Fibroblast of lung (primary cell): ENCODE data around the gene ABCA2. TPM values are rescaled to one million over a fixed set of nuclear protein-coding genes. Genes with fewer than 3 reads are reported as not detected.

Source experiments
- DNase-seq, 2 donors: peaks; one replicate each; pipeline versions ENCODE4 v3.0.0 to v3.0.0-alpha.2; 2010; ENCODE audit warnings: low read depth in 2 of 2
- H2AFZ ChIP-seq: 2 replicates; pipeline ENCODE4 v1.5.1; 2012; ENCODE audit warnings: low read length, control low read depth, inconsistent platforms
- H3K27ac ChIP-seq: 2 replicates; pipeline ENCODE4 v1.5.1; 2011; ENCODE audit warnings: low read length, control low read depth; ENCODE audit not compliant: insufficient read depth
- H3K27me3 ChIP-seq: 2 replicates; pipeline ENCODE4 v1.5.1; 2011; ENCODE audit warnings: mild to moderate bottlenecking, low read length; ENCODE audit not compliant: control insufficient read depth, insufficient read depth
- H3K36me3 ChIP-seq: 2 replicates; pipeline ENCODE4 v1.5.1; 2011; ENCODE audit warnings: low read length; ENCODE audit not compliant: control insufficient read depth, insufficient read depth
- H3K4me1 ChIP-seq: 2 replicates; pipeline ENCODE4 v1.5.1; 2011; ENCODE audit warnings: low read length; ENCODE audit not compliant: control insufficient read depth, insufficient read depth; ENCODE audit errors: extremely low read depth
- H3K4me2 ChIP-seq: 2 replicates; pipeline ENCODE4 v1.5.1; 2011; ENCODE audit warnings: low read length, control low read depth; ENCODE audit not compliant: insufficient read depth; ENCODE audit errors: extremely low read depth
- H3K4me3 ChIP-seq, 4 experiments: fragments of 200-600 bp in 1 of 4; sonication (generic) in 1 of 4; replicated peaks in 1 of 4; 2 replicates each; pipeline ENCODE4 v1.5.1; 2011 to 2016; ENCODE audit warnings: low read length in 4 of 4, low read depth in 3 of 4, mild to moderate bottlenecking in 3 of 4, control low read depth in 2 of 4, inconsistent platforms in 1 of 4, mixed read lengths in 1 of 4; ENCODE audit not compliant: insufficient read depth in 1 of 4; ENCODE audit errors: control extremely low read depth in 1 of 4
- H3K79me2 ChIP-seq: 2 replicates; pipeline ENCODE4 v1.5.1; 2012; ENCODE audit warnings: mild to moderate bottlenecking, low read length, inconsistent platforms; ENCODE audit not compliant: control insufficient read depth, insufficient read depth
- H3K9ac ChIP-seq: 2 replicates; pipeline ENCODE4 v1.5.1; 2011; ENCODE audit warnings: mild to moderate bottlenecking, low read length, control low read depth; ENCODE audit not compliant: insufficient read depth
- H3K9me3 ChIP-seq: 2 replicates; pipeline ENCODE4 v1.5.1; 2012; ENCODE audit warnings: low read depth, low read length; ENCODE audit not compliant: control insufficient read depth, insufficient read depth
- H4K20me1 ChIP-seq: 2 replicates; pipeline ENCODE4 v1.5.1; 2011; ENCODE audit warnings: low read length; ENCODE audit not compliant: control insufficient read depth, insufficient read depth; ENCODE audit errors: extremely low read depth
- CTCF ChIP-seq, 2 donors: IDR thresholded peaks in 1 of 2; conservative IDR thresholded peaks in 1 of 2; 1 replicate in 1 of 2; 2 replicates in 1 of 2; pipeline ENCODE4 v1.5.1; 2011 to 2012; ENCODE audit warnings: low read length in 2 of 2, control low read depth in 1 of 2, inconsistent platforms in 1 of 2, low read depth in 1 of 2, mild to moderate bottlenecking in 1 of 2
- EZH2 ChIP-seq: IDR thresholded peaks from 2 replicates; pipeline ENCODE4 v1.5.1; 2012; ENCODE audit warnings: low read length, control low read depth, mild to moderate bottlenecking; ENCODE audit errors: missing control alignments
- polyA plus RNA-seq, 2 donors: library from polyadenylated mRNA; depleted of rRNA in 1 of 2; stranded (reverse) in 1 of 2; unstranded in 1 of 2; fragments of >200 nt; gene quantifications; 2 replicates each; pipeline ENCODE4 v1.2.1, GENCODE V29; 2011 to 2012; ENCODE audit warnings: missing spikeins in 1 of 2
- total RNA-seq: library from RNA; depleted of rRNA; stranded (reverse); fragments of >200 nt; gene quantifications from 2 replicates; pipeline ENCODE4 v1.2.1, GENCODE V29; 2014

Gene ABCA2
- total and polyA plus RNA-seq, 2 donors (not counting 1 experiment from before 2014, with no cell fraction given), result 8.5 to 21.8 TPM

DNA sequence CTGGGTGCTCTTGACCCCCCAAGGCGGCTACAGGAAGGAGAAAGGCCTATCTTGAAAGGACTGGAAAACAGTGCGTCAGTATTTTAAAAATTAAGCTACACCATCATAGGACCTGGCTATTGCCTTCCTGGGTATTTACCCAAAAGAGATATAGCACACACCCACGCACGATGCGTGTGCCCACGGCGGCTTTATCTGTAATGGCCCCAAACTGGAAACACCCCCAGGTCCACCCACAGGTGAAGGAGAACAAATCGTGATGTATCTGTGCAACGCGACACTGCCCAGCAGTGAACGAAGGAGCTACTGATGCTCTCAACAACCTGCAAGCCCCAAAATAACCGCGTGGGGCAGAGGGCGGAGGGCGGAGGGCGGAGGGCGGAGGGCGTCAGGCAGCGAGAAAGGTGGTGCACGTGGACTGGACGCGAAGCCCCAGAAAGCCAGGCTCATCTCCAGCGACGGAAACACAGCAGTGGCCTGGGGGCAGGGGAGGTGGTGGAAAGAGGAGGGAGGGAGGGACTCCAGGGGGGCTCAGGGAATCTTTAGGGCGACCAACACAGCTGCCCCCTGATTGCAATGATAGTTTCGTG lies 63.1 kb downstream of the ABCA2 start:
- Histone ChIP-seq H3K4me2 (no peak overlapping the region), H3K9me3 (no peaks in the 10 kb centered on the region), H2AFZ (no peak overlapping the region), H3K27ac (no peak overlapping the region), H3K27me3 (peaks cover 4% of the 10 kb centered on the region), H4K20me1 (no peaks in the 10 kb centered on the region), H3K4me3 (no peak overlapping the region), H3K36me3 (no peaks in the 10 kb centered on the region), H3K79me2 (no peaks in the 10 kb centered on the region), H3K9ac (no peak overlapping the region), H3K4me1 (no peaks in the 10 kb centered on the region)
- no peak for DNase-seq
- TF ChIP-seq EZH2 (no peak), CTCF (conservative IDR thresholded peaks at IDR 0.05 in 1 of 2, IDR thresholded peaks at IDR 0.05 in 1 of 2; ENCODE audit: low read depth in 1 of 2, low read length in 2 of 2) (no peak)

DNA sequence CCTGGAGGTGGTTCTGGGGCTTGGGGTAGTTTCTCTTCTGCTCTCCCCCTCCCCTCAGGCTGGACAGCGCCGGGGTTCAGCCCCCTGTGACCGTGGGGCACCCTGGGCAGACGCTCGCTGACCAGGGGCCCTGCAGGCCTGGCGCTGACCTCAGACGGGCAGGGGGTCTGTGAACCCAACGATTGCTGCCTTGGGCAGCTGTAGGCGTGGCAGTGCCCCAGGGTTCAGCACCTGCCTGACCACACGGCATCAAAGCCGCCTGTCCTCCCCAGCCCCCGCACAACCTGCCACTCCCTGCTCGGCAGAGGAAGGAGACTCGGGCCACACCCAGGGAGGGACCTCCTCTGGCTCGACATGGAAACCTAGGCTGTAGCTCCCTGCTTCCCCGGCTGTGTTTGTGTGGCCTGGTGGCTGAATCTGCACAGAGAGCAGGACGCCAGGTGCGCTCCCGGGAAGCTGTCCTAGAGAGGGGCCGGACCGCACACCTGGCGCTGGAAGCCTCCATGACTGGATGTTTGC lies 63.8 kb downstream of the ABCA2 start:
- Histone ChIP-seq H3K4me2 (no peak overlapping the region), H4K20me1 (no peaks in the 10 kb centered on the region), H3K9me3 (no peaks in the 10 kb centered on the region), H3K4me3 (no peak overlapping the region), H3K36me3 (no peaks in the 10 kb centered on the region), H3K27me3 (peaks cover 4% of the 10 kb centered on the region), H3K27ac (no peak overlapping the region), H3K79me2 (no peaks in the 10 kb centered on the region), H3K4me1 (no peaks in the 10 kb centered on the region), H2AFZ (no peak overlapping the region), H3K9ac (no peak overlapping the region)
- no peak for DNase-seq
- TF ChIP-seq CTCF (conservative IDR thresholded peaks at IDR 0.05 in 1 of 2, IDR thresholded peaks at IDR 0.05 in 1 of 2; ENCODE audit: low read depth in 1 of 2, low read length in 2 of 2), result no peak
- TF ChIP-seq EZH2, result no peak

GRCh38 chr9:136963751-136964150 lies 64.3 kb downstream of the ABCA2 start:
- Histone ChIP-seq H3K36me3 (no peaks in the 10 kb centered on the region), H3K4me1 (no peaks in the 10 kb centered on the region), H3K27me3 (peaks cover 4% of the 10 kb centered on the region), H2AFZ (no peak overlapping the region), H3K9ac (no peak overlapping the region), H3K4me3 (no peak overlapping the region), H3K79me2 (no peaks in the 10 kb centered on the region), H3K9me3 (no peaks in the 10 kb centered on the region), H4K20me1 (no peaks in the 10 kb centered on the region), H3K27ac (no peak overlapping the region), H3K4me2 (no peak overlapping the region)
- DNase-seq, result no peak
- no peak for TF ChIP-seq CTCF (conservative IDR thresholded peaks at IDR 0.05 in 1 of 2, IDR thresholded peaks at IDR 0.05 in 1 of 2; ENCODE audit: low read depth in 1 of 2, low read length in 2 of 2)
- TF ChIP-seq EZH2, result no peak
